OCI-LY3 (cell line): ENCODE results near the gene HCFC1.
"Not testable (repeated sequence)": the region's sequence is repeated elsewhere in the genome, so short reads cannot be mapped to it uniquely, and the experiment has no call there.

ENCODE experiments used
- H2AFZ ChIP-seq: fragments of 200-600, 300-600 bp; shearing (Covaris generic); 2 replicates; pipeline ENCODE4 v1.6.0; 2014; ENCODE audit warnings: antibody characterized with exemption, low read depth, low read length
- H3K27ac ChIP-seq: fragments of 200-600, 300-600 bp; sonication (generic); 2 replicates; pipeline ENCODE4 v1.5.1; 2014; ENCODE audit warnings: mild to moderate bottlenecking, low read length, moderate library complexity, mixed read lengths
- H3K27me3 ChIP-seq: fragments of 200-600, 300-600 bp; sonication (generic); 2 replicates; pipeline ENCODE4 v1.6.1; 2014; ENCODE audit warnings: low read depth, low read length, mixed read lengths
- H3K36me3 ChIP-seq: fragments of 200-600, 300-600 bp; sonication (generic); replicated peaks from 2 replicates; pipeline ENCODE3; 2014; ENCODE audit warnings: low read depth, low read length, mixed read lengths
- H3K4me1 ChIP-seq: fragments of 300-600, 200-600 bp; sonication (generic); 2 replicates; pipeline ENCODE4 v1.6.1; 2014; ENCODE audit warnings: low read length, mixed read lengths
- H3K4me2 ChIP-seq: fragments of 200-600, 300-600 bp; sonication (generic); 2 replicates; pipeline ENCODE4 v1.6.1; 2014; ENCODE audit warnings: low read length, mixed read lengths
- H3K4me3 ChIP-seq: fragments of 300-600, 200-600 bp; sonication (generic); 2 replicates; pipeline ENCODE4 v1.5.1; 2014; ENCODE audit warnings: antibody characterized with exemption, mild to moderate bottlenecking, low read length, moderate library complexity
- H3K79me2 ChIP-seq: fragments of 300-600, 200-600 bp; shearing (Covaris generic); 2 replicates; pipeline ENCODE4 v1.6.1; 2014; ENCODE audit warnings: mild to moderate bottlenecking, low read length, mixed read lengths
- H3K9ac ChIP-seq: fragments of 300-600, 200-600 bp; shearing (Covaris generic); 2 replicates; pipeline ENCODE4 v1.6.0; 2014; ENCODE audit warnings: mild to moderate bottlenecking, low read length, moderate library complexity
- H3K9me3 ChIP-seq: fragments of 200-600, 300-600 bp; shearing (Covaris generic); 2 replicates; pipeline ENCODE4 v1.6.1; 2014; ENCODE audit warnings: low read length, mixed read lengths; ENCODE audit not compliant: insufficient read depth
- H4K20me1 ChIP-seq: fragments of 200-600, 300-600 bp; sonication (generic); 2 replicates; pipeline ENCODE4 v1.6.1; 2016; ENCODE audit warnings: low read length, mixed read lengths; ENCODE audit not compliant: insufficient read depth
- CTCF ChIP-seq: fragments of 200-600, 300-600 bp; sonication (generic); IDR thresholded peaks from 2 replicates; pipeline ENCODE4 v1.5.1; 2014; ENCODE audit warnings: antibody characterized with exemption, low read length, low read depth
- EZH2phosphoT487 ChIP-seq: fragments of 200-600 bp; shearing (Covaris generic); IDR thresholded peaks from 2 replicates; pipeline ENCODE4 v1.6.1; 2018; ENCODE audit warnings: antibody characterized with exemption, mixed run types, low read depth

The HCFC1 gene

DNA sequence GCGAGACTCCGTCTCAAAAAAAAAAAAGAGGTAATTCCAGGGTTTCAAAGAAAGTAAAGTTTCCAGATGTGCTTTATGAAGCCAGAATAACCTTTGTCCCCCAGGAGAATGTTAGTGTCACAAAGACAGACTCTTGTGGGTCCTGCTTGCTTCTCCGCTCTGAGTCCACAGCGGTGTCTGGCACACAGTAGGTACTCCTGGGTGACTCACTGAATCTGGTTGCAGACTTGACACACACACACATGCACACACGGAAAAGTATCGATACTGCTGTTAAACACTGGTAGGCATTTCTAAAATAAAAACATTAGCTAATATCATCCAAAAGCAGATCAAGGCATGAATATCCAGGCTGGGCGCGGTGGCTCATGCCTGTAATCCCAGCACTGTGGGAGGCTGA, 23.9 kb upstream of the HCFC1 start:
- no peak for TF ChIP-seq CTCF
- TF ChIP-seq EZH2phosphoT487, result no peak
- Histone ChIP-seq H4K20me1 (no peaks in the 10 kb centered on the region), H3K79me2 (no peaks in the 10 kb centered on the region), H3K27ac (no peak overlapping the region), H3K4me1 (peaks cover 4% of the 10 kb centered on the region; the same call in 1 of the 2 replicates), H2AFZ (no peak overlapping the region), H3K9ac (no peak overlapping the region), H3K4me3 (no peak overlapping the region), H3K9me3 (no peaks in the 10 kb centered on the region), H3K36me3 (no peaks in the 10 kb centered on the region), H3K4me2 (no peak overlapping the region), H3K27me3 (no peaks in the 10 kb centered on the region)

GRCh38 chrX:153994398-153994797, 22.8 kb upstream of the HCFC1 start:
- H3K9me3 ChIP-seq, H2AFZ ChIP-seq, H3K27ac ChIP-seq, H3K4me3 ChIP-seq, H3K79me2 ChIP-seq, H3K27me3 ChIP-seq, H3K9ac ChIP-seq, H3K4me2 ChIP-seq, H3K36me3 ChIP-seq, H3K4me1 ChIP-seq, H4K20me1 ChIP-seq: not testable (repeated sequence)

GRCh38 chrX:153993978-153994377, 22.4 kb upstream of the HCFC1 start:
- Histone ChIP-seq H3K27ac (no peak overlapping the region), H3K9me3 (no peaks in the 10 kb centered on the region), H2AFZ (no peak overlapping the region), H3K36me3 (no peaks in the 10 kb centered on the region), H3K9ac (no peak overlapping the region), H3K4me3 (no peak overlapping the region), H3K4me1 (no peaks in the 10 kb centered on the region), H4K20me1 (no peaks in the 10 kb centered on the region), H3K27me3 (no peaks in the 10 kb centered on the region), H3K79me2 (no peaks in the 10 kb centered on the region), H3K4me2 (no peak overlapping the region)
- TF ChIP-seq EZH2phosphoT487 (no peak), CTCF (no peak)

- Histone ChIP-seq H3K4me3 (no peak overlapping the region), H3K27me3 (no peaks in the 10 kb centered on the region), H3K79me2 (no peaks in the 10 kb centered on the region), H3K36me3 (no peaks in the 10 kb centered on the region), H4K20me1 (no peaks in the 10 kb centered on the region), H3K4me1 (no peaks in the 10 kb centered on the region), H3K9me3 (no peaks in the 10 kb centered on the region), H3K27ac (no peak overlapping the region), H3K9ac (no peak overlapping the region), H2AFZ (no peak overlapping the region), H3K4me2 (no peak overlapping the region)
- TF ChIP-seq EZH2phosphoT487 (no peak), CTCF (no peak)
These were observed 21.5 kb upstream of the HCFC1 start for GRCh38 chrX:153993079-153993478.

DNA sequence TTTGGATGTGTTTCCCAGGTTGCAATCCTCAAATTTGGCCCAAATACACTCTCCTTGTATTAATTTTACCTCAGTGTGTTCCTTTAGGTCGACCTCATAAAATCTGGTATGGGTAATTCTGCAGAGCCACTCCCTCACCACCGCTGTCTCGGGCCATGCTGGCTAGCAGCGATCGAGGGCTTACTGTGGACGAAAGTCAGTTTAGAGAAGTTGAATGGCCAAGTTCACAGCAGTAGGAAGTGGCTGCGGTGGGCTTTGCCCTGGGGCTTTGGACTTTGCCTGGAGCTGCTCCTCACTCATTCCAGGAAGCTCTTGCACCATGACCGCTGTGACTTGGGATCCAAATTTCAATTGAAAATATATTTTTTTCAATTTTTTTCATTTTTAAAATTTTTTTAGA, 20.6 kb upstream of the HCFC1 start:
- no peaks in the 10 kb centered on the region for H3K27me3 ChIP-seq

More for the DNA sequence above, 20.6 kb upstream of the HCFC1 start:
- Histone ChIP-seq H3K9me3 (no peaks in the 10 kb centered on the region), H3K27ac (no peak overlapping the region), H3K4me3 (no peak overlapping the region), H3K79me2 (no peaks in the 10 kb centered on the region), H3K4me2 (no peak overlapping the region), H2AFZ (no peak overlapping the region), H3K9ac (no peak overlapping the region), H3K4me1 (no peaks in the 10 kb centered on the region), H4K20me1 (no peaks in the 10 kb centered on the region), H3K36me3 (no peaks in the 10 kb centered on the region)
- TF ChIP-seq CTCF (no peak), EZH2phosphoT487 (no peak)
